GM11168 (cell line): ENCODE measurements around the gene RASGRF1.

Source experiments
- in situ Hi-C: fragments of 300-500 bp; cut with MboI; formaldehyde crosslinking; loops from one replicate; pipeline ENCODE4 v1.12.0; 2022; ENCODE audit warnings: low sequenced_read_pairs; ENCODE audit not compliant: unreplicated experiment

Gene RASGRF1

GRCh38 chr15:78993931-78994530 is 96.5 kb downstream of the RASGRF1 start:
- in situ Hi-C loops: loop anchor here (25.0 kb wide), 1 partner anchor 232 kb away; no protein-coding TSS in a partner anchor

- in situ Hi-C loops: loop anchor here (25.0 kb wide), 1 partner anchor 231 kb away; no protein-coding TSS in a partner anchor
Observed at GRCh38 chr15:78993257-78993930, 97.2 kb downstream of the RASGRF1 start.

GRCh38 chr15:78992416-78993256 is 97.9 kb downstream of the RASGRF1 start:
- in situ Hi-C loops: loop anchor here (25.0 kb wide), 1 partner anchor 230 kb away; no protein-coding TSS in a partner anchor

- in situ Hi-C loops: loop anchor here (25.0 kb wide), 1 partner anchor 230 kb away; no protein-coding TSS in a partner anchor
Observed at GRCh38 chr15:78991879-78992278, 98.7 kb downstream of the RASGRF1 start.

GRCh38 chr15:78991476-78991875 is 99.1 kb downstream of the RASGRF1 start:
- in situ Hi-C loops: loop anchor here (25.0 kb wide), 1 partner anchor 229 kb away; no protein-coding TSS in a partner anchor

- in situ Hi-C loops: loop anchor here (25.0 kb wide), 1 partner anchor 228 kb away; no protein-coding TSS in a partner anchor
Observed at GRCh38 chr15:78990278-78990677, 100.3 kb downstream of the RASGRF1 start.

- in situ Hi-C loops: loop anchor here (25.0 kb wide), 1 partner anchor 227 kb away; no protein-coding TSS in a partner anchor
Observed at GRCh38 chr15:78989701-78990240, 100.8 kb downstream of the RASGRF1 start.

GRCh38 chr15:78988361-78988911 is 102.1 kb downstream of the RASGRF1 start:
- in situ Hi-C loops: loop anchor here (25.0 kb wide), 1 partner anchor 226 kb away; no protein-coding TSS in a partner anchor

GRCh38 chr15:78987556-78988360 is 102.8 kb downstream of the RASGRF1 start:
- in situ Hi-C loops: loop anchor here (25.0 kb wide), 1 partner anchor 225 kb away; no protein-coding TSS in a partner anchor

- in situ Hi-C loops: loop anchor here (25.0 kb wide), 1 partner anchor 224 kb away; no protein-coding TSS in a partner anchor
Observed at GRCh38 chr15:78985859-78986475, 104.6 kb downstream of the RASGRF1 start.

- in situ Hi-C loops: loop anchor here (25.0 kb wide), 1 partner anchor 222 kb away; no protein-coding TSS in a partner anchor
Observed at GRCh38 chr15:78984041-78984440, 106.5 kb downstream of the RASGRF1 start.

- in situ Hi-C loops: loop anchor here (25.0 kb wide), 1 partner anchor 221 kb away; no protein-coding TSS in a partner anchor
Observed at GRCh38 chr15:78983146-78983918, 107.2 kb downstream of the RASGRF1 start.

GRCh38 chr15:78982736-78983135 is 107.8 kb downstream of the RASGRF1 start:
- in situ Hi-C loops: loop anchor here (25.0 kb wide), 1 partner anchor 220 kb away; no protein-coding TSS in a partner anchor

GRCh38 chr15:78981532-78982313 is 108.9 kb downstream of the RASGRF1 start:
- in situ Hi-C loops: loop anchor here (25.0 kb wide), 1 partner anchor 219 kb away; no protein-coding TSS in a partner anchor

GRCh38 chr15:78979456-78980320 is 110.9 kb downstream of the RASGRF1 start:
- in situ Hi-C loops: loop anchor here (25.0 kb wide), 1 partner anchor 217 kb away; no protein-coding TSS in a partner anchor
